ENCODE measurements around the gene CEP290.

Gene CEP290

GRCh38 chr12:88141774-88142609 is at the start of gene CEP290, which contains the start of gene TMTC3 (continued):
- peak; percentile 50 for TF ChIP-seq ZBTB26 (tag by site-specific recombination; optimal IDR thresholded peaks at IDR 0.05)
- peak; percentile 97 for TF ChIP-seq ZNF335 (tag by site-specific recombination; conservative IDR thresholded peaks at IDR 0.05)
- TF ChIP-seq ZNF18 (tag by site-specific recombination; IDR thresholded peaks at IDR 0.05) = peak; percentile 83
- no peak for TF ChIP-seq ZNF174 (tag by site-specific recombination; IDR thresholded peaks at IDR 0.05)
- TF ChIP-seq ZNF324 (tag by site-specific recombination; IDR thresholded peaks at IDR 0.05) = 0 out of 2 replicates have a peak, but pooled peaks have one; percentile 14
- TF ChIP-seq ZNF239 (tag by site-specific recombination; IDR thresholded peaks at IDR 0.05) = no peak
- TF ChIP-seq ZSCAN23 (tag by site-specific recombination; IDR thresholded peaks at IDR 0.05) = no peak
- TF ChIP-seq ZNF518A (tag by site-specific recombination; conservative IDR thresholded peaks at IDR 0.05; ENCODE audit: low read depth) = no peak
- no peak; the same call in 1 of the 2 replicates for TF ChIP-seq ZNF366 (tag by site-specific recombination; conservative IDR thresholded peaks at IDR 0.05)
- no peak for TF ChIP-seq ZNF623 (tag by site-specific recombination; IDR thresholded peaks at IDR 0.05)
- peak; percentile 22; the same call in 1 of the 2 replicates for TF ChIP-seq GLIS1 (tag by site-specific recombination; IDR thresholded peaks at IDR 0.05)
- no peak for TF ChIP-seq ZNF10 (tag by site-specific recombination; IDR thresholded peaks at IDR 0.05)
- no peak for TF ChIP-seq GLI2 (tag by site-specific recombination; IDR thresholded peaks at IDR 0.05; ENCODE audit: borderline replicate concordance, low read depth)
- no peak for TF ChIP-seq ZNF248 (tag by site-specific recombination; IDR thresholded peaks at IDR 0.05)
- TF ChIP-seq INSM2 (tag by site-specific recombination; IDR thresholded peaks at IDR 0.05) = peak; percentile 10; the same call in 1 of the 2 replicates
- TF ChIP-seq ZNF548 (tag by site-specific recombination; IDR thresholded peaks at IDR 0.05) = no peak
- TF ChIP-seq ZBTB17 (tag by site-specific recombination; IDR thresholded peaks at IDR 0.05) = peak; percentile 100
- TF ChIP-seq ZNF157 (tag by site-specific recombination; IDR thresholded peaks at IDR 0.05) = no peak
- TF ChIP-seq ZNF707 (tag by site-specific recombination; IDR thresholded peaks at IDR 0.05) = no peak
- TF ChIP-seq ZNF600 (tag by site-specific recombination; IDR thresholded peaks at IDR 0.05) = peak; percentile 88
- TF ChIP-seq ZNF530 (tag by site-specific recombination; IDR thresholded peaks at IDR 0.05; ENCODE audit: low read depth) = no peak
- no peak for TF ChIP-seq ZNF791 (tag by site-specific recombination; IDR thresholded peaks at IDR 0.05)
- peak; percentile 48 for TF ChIP-seq ZNF146 (tag by site-specific recombination; IDR thresholded peaks at IDR 0.05)
- TF ChIP-seq ZNF747 (tag by site-specific recombination; IDR thresholded peaks at IDR 0.05) = no peak
- TF ChIP-seq PRDM10 (tag by site-specific recombination; IDR thresholded peaks at IDR 0.05) = peak; percentile 65

Data from HEK293 (cell line).